Breast epithelium (tissue), 4 donors: ENCODE results near the gene MUC5AC. TPM values are rescaled to one million over a fixed set of nuclear protein-coding genes. Genes with fewer than 3 reads are reported as not detected.

Source experiments
- DNase-seq, 2 donors: peaks; one replicate each; pipeline ENCODE4 v3.0.0-alpha.2; 2019; ENCODE audit warnings: low spot score in 2 of 2
- H3K27ac ChIP-seq, 2 donors: fragments of 200-600 bp; sonication (generic) in 1 of 2; one replicate each; pipeline ENCODE4 v1.5.1; 2016 to 2019; ENCODE audit warnings: mild to moderate bottlenecking in 1 of 2
- H3K27me3 ChIP-seq, 2 donors: fragments of 200-600 bp; sonication (generic) in 1 of 2; one replicate each; pipeline versions ENCODE4 v1.5.1 to v1.6.0; 2017 to 2019; ENCODE audit warnings: control low read depth in 1 of 2, mild to moderate bottlenecking in 1 of 2
- H3K36me3 ChIP-seq: fragments of 200-600 bp; one replicate; pipeline ENCODE4 v1.5.1; 2019
- H3K4me1 ChIP-seq, 2 donors: fragments of 200-600 bp; sonication (generic); one replicate each; pipeline ENCODE4 v1.5.1; 2016 to 2019; ENCODE audit warnings: control low read depth in 1 of 2
- H3K4me3 ChIP-seq, 3 donors: fragments of 200-600 bp; sonication (generic); 1 replicate in 2 of 3; 2 replicates in 1 of 3; pipeline ENCODE4 v1.5.1; 2016 to 2019; ENCODE audit warnings: mild to moderate bottlenecking in 3 of 3, moderate library complexity in 2 of 3
- H3K9me3 ChIP-seq, 2 donors: fragments of 200-600 bp; sonication (generic) in 1 of 2; one replicate each; pipeline ENCODE4 v1.5.1; 2016 to 2019; ENCODE audit warnings: control low read depth in 1 of 2
- CTCF ChIP-seq, 3 donors: fragments of 450-650 bp; IDR thresholded peaks; one replicate each; pipeline ENCODE4 v1.5.1; 2016 to 2017; ENCODE audit warnings: antibody characterized with exemption in 3 of 3, mild to moderate bottlenecking in 3 of 3, moderate library complexity in 3 of 3
- POLR2A ChIP-seq: fragments of 450-650 bp; IDR thresholded peaks from one replicate; pipeline ENCODE4 v1.6.1; 2016; ENCODE audit warnings: antibody characterized with exemption, mild to moderate bottlenecking, moderate library complexity
- POLR2AphosphoS5 ChIP-seq, 3 donors: sonication (generic); formaldehyde crosslinking; IDR thresholded peaks; one replicate each; pipeline ENCODE4 v1.6.1; 2017; ENCODE audit warnings: antibody characterized with exemption in 3 of 3
- intact Hi-C: fragments of 100-400 bp; cut with DNase I; formaldehyde crosslinking; loops from one replicate; pipeline ENCODE4 v1.15.1; 2023; ENCODE audit warnings: low total_unique reads
- total RNA-seq, 3 donors: library from RNA; depleted of rRNA; stranded (reverse); fragments of >200 nt; gene quantifications; one replicate each; pipeline ENCODE4 v1.1.0, GENCODE V29; 2016

MUC5AC gene
- total RNA-seq, 3 donors from 2014 or later = not detected

DNA sequence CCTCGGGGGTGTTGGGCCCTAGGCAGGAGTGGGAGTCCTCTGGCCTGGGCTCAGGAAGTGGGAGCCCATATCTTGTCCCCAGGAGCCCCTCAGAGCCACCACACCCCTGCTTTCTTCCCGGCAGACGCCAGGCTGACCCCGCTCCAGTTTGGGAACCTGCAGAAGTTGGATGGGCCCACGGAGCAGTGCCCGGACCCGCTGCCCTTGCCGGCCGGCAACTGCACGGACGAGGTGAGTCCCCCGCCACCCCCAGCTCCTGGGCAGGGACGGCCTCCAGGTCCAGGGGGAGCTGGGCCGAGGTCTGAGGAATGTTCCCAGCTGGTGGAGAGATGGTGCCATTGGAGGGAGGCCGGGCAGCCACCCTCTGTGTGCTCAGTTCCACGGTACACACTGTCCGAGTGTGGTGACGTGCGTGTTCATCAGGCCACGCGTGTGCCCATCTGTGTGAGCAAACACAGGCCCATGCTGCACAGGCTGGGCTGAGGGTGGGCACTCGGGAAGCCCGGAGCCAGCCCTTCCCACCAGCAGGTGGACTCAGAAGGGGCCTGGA, 69.9 kb downstream of the MUC5AC start:
- Histone ChIP-seq H3K4me1 (peaks cover 0 to 4% of the 10 kb centered on the region in 2 donors), H3K36me3 (no peaks in the 10 kb centered on the region), H3K4me3 (no peak overlapping the region), H3K27me3 (peaks cover 4 to 78% of the 10 kb centered on the region in 2 donors), H3K9me3 (no peaks in the 10 kb centered on the region), H3K27ac (no peak overlapping the region)
- no peak for DNase-seq
- intact Hi-C loops = no loop called here
- no peak for TF ChIP-seq POLR2AphosphoS5 (IDR thresholded peaks at IDR 0.05)
- no peak for TF ChIP-seq POLR2A
- no peak for TF ChIP-seq CTCF (IDR thresholded peaks at IDR 0.05)

DNA sequence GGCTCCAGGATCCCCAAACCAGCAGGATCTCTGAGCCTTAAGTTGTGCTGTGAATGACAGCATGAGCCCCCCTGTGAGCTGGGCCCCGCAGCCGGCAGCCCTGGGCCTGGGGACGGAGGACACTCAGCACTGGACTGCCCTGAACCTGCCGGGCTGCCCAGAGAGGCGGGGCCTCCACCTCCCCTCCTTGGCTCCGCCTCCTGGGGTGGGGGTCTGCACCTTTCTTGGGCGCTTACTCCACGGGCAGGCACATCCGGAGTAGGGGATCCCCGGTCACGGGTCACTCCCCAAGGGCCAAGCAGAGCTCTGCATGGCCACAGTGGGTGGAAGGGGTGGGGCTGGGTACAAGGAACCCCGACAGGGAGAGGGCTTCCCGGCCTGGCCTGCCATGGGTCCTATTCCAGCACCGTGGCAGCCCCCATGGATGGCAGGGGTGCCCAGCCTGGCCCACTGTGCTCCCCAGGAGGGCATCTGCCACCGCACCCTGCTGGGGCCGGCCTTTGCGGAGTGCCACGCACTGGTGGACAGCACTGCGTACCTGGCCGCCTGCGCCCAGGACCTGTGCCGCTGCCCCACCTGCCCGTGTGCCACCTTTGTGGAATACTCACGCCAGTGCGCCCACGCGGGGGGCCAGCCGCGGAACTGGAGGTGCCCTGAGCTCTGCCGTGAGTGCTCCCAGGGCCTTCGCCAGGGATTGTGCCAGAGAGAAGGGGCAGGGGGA, 70.5 kb downstream of the MUC5AC start:
- Histone ChIP-seq H3K27ac (no peak overlapping the region), H3K36me3 (no peaks in the 10 kb centered on the region), H3K27me3 (peaks cover 4 to 78% of the 10 kb centered on the region in 2 donors), H3K9me3 (no peaks in the 10 kb centered on the region), H3K4me1 (no peaks in the 10 kb centered on the region), H3K4me3 (no peak overlapping the region)
- intact Hi-C loops = no loop called here
- TF ChIP-seq CTCF (IDR thresholded peaks at IDR 0.05) (no peak), POLR2AphosphoS5 (IDR thresholded peaks at IDR 0.05) (no peak), POLR2A (no peak)
- no peak for DNase-seq

GRCh38 chr11:1228921-1229451, 71.2 kb downstream of the MUC5AC start:
- intact Hi-C loops = no loop called here
- no peak for TF ChIP-seq CTCF (IDR thresholded peaks at IDR 0.05)
- TF ChIP-seq POLR2AphosphoS5 (IDR thresholded peaks at IDR 0.05) = no peak
- no peak for TF ChIP-seq POLR2A

DNA sequence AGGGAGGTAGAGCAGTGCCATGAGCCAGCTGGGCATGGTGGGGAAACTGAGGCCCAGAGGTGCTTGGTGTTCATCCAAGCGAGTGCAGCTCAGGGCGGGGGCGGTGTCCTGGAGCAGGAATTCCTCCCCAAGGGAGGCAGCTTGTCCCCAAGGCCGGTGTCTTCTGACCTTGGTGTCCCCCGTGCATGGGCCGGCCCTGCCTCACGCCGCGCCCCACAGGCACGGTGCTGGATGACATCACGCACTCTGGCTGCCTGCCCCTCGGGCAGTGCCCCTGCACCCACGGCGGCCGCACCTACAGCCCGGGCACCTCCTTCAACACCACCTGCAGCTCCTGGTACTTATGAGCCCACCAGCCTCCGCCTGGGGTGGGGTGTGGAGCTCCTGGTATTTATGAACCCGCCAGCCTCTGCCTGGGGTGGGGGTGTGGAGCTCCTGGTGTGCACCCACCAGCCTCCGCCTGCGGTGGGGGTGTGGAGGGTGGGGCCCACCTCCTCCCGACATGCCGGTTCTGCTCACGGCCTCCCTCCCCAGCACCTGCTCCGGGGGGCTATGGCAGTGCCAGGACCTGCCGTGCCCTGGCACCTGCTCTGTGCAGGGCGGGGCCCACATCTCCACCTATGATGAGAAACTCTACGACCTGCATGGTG, 71.8 kb downstream of the MUC5AC start:
- Histone ChIP-seq H3K9me3 (no peaks in the 10 kb centered on the region), H3K27ac (no peak overlapping the region), H3K27me3 (peaks cover 0 to 71% of the 10 kb centered on the region in 2 donors), H3K4me3 (no peak overlapping the region), H3K36me3 (no peaks in the 10 kb centered on the region), H3K4me1 (no peaks in the 10 kb centered on the region)
- intact Hi-C loops = no loop called here
- no peak for DNase-seq
- TF ChIP-seq POLR2AphosphoS5 (IDR thresholded peaks at IDR 0.05) (no peak), POLR2A (no peak), CTCF (IDR thresholded peaks at IDR 0.05) (no peak)

More at GRCh38 chr11:1228921-1229451, 71.2 kb downstream of the MUC5AC start:
- no peaks in the 10 kb centered on the region for H3K4me1 ChIP-seq
- H3K36me3 ChIP-seq = no peaks in the 10 kb centered on the region
- no peak overlapping the region for H3K27ac ChIP-seq
- no peaks in the 10 kb centered on the region for H3K9me3 ChIP-seq
- H3K4me3 ChIP-seq = no peak overlapping the region
- no peak for DNase-seq
- peaks cover 2 to 74% of the 10 kb centered on the region in 2 donors for H3K27me3 ChIP-seq

DNA sequence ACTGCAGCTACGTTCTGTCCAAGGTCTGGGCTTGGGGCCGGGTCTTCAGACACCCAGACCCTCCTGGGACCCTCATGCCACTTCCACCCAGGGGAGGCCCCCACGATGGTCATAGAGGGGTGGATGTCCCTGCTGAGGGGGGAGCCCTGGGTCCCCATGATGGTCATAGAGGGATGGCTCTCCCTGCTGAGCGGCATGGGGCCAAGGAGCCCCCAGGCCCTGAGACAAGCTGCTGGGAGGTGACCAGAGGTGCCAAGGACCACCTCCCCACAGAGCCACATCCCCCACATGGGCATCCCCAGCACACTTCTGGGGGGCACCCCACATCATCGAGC, 72.3 kb downstream of the MUC5AC start:
- Histone ChIP-seq H3K4me1 (no peaks in the 10 kb centered on the region), H3K4me3 (no peak overlapping the region), H3K36me3 (no peaks in the 10 kb centered on the region), H3K9me3 (no peaks in the 10 kb centered on the region), H3K27me3 (peaks cover 0 to 71% of the 10 kb centered on the region in 2 donors), H3K27ac (no peak overlapping the region)
- no peak for DNase-seq
- intact Hi-C loops = no loop called here
- TF ChIP-seq CTCF (IDR thresholded peaks at IDR 0.05) (no peak), POLR2A (no peak), POLR2AphosphoS5 (IDR thresholded peaks at IDR 0.05) (no peak)
